Neural crest cell (in vitro differentiated cells): ENCODE data around the gene PRSS22. TPM values are rescaled to one million over a fixed set of nuclear protein-coding genes. Genes with fewer than 3 reads are reported as not detected.

Source experiments
- DNase-seq: peaks from one replicate; pipeline ENCODE4 v3.0.0; 2021; ENCODE audit warnings: low read depth, mixed read lengths, low spot score
- H3K27ac Mint-ChIP-seq: one replicate; pipeline ENCODE4 v1.8.0; 2021; ENCODE audit warnings: mild to moderate bottlenecking, mixed read lengths; ENCODE audit not compliant: unreplicated experiment
- H3K27me3 Mint-ChIP-seq: 2 replicates; pipeline ENCODE4 v1.8.0; 2021; ENCODE audit warnings: low read depth, mild to moderate bottlenecking, mixed read lengths
- H3K36me3 Mint-ChIP-seq: 2 replicates; pipeline ENCODE4 v1.8.0; 2021; ENCODE audit warnings: low read depth, mild to moderate bottlenecking, mixed read lengths
- H3K4me1 Mint-ChIP-seq: 2 replicates; pipeline ENCODE4 v1.8.0; 2021; ENCODE audit warnings: mixed read lengths
- H3K4me3 Mint-ChIP-seq: one replicate; pipeline ENCODE4 v1.8.0; 2021; ENCODE audit warnings: mild to moderate bottlenecking, mixed read lengths
- H3K9me3 Mint-ChIP-seq: 2 replicates; pipeline ENCODE4 v1.8.0; 2021; ENCODE audit warnings: mixed read lengths
- CTCF ChIP-seq: fragments of 200-600 bp; sonication (generic); conservative IDR thresholded peaks from 2 replicates; pipeline ENCODE4 v1.5.0; 2021; ENCODE audit warnings: antibody characterized with exemption, mild to moderate bottlenecking
- total RNA-seq: library from RNA; stranded (reverse); gene quantifications from 2 replicates; pipeline ENCODE4 v1.2.1, GENCODE V29; 2021

Gene PRSS22
- total RNA-seq, 1 donor from 2014 or later = not detected

DNA sequence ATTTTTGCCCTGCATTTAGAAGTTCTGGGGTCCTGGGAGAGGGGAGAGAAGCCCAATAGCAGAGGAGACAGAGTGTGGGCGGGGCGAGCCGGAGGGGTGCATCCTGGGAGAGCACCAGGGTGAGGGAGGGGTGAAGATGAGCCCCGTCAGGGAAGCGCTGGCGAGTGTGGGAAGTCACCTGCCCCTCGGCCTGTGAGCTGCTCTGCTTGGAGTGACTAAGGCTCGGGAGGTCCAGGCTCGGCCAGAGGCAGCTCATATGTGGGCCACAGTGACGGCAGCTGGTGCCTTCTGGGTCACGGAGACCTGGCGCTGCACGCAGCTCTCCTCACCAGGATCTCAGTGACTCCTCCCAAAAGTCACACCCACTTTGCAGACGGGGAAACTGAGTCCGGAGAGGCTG, 26.8 kb downstream of the PRSS22 start:
- peaks cover 25% of the 10 kb centered on the region for H3K27me3 Mint-ChIP-seq

GRCh38 chr16:2830355-2830695, 27.6 kb downstream of the PRSS22 start:
- H3K36me3 Mint-ChIP-seq = no peaks in the 10 kb centered on the region
- no peak overlapping the region for H3K27ac Mint-ChIP-seq
- peaks cover 19% of the 10 kb centered on the region for H3K27me3 Mint-ChIP-seq
- no peak overlapping the region for H3K4me3 Mint-ChIP-seq
- H3K4me1 Mint-ChIP-seq = no peaks in the 10 kb centered on the region
- no peak for TF ChIP-seq CTCF
- DNase-seq = no peak
- H3K9me3 Mint-ChIP-seq = no peaks in the 10 kb centered on the region

More for the DNA sequence above, 26.8 kb downstream of the PRSS22 start:
- Mint-ChIP-seq H3K36me3 (no peaks in the 10 kb centered on the region), H3K4me1 (no peaks in the 10 kb centered on the region), H3K27ac (no peak overlapping the region), H3K9me3 (no peaks in the 10 kb centered on the region), H3K4me3 (no peak overlapping the region)
- TF ChIP-seq CTCF = no peak
- no peak for DNase-seq

DNA sequence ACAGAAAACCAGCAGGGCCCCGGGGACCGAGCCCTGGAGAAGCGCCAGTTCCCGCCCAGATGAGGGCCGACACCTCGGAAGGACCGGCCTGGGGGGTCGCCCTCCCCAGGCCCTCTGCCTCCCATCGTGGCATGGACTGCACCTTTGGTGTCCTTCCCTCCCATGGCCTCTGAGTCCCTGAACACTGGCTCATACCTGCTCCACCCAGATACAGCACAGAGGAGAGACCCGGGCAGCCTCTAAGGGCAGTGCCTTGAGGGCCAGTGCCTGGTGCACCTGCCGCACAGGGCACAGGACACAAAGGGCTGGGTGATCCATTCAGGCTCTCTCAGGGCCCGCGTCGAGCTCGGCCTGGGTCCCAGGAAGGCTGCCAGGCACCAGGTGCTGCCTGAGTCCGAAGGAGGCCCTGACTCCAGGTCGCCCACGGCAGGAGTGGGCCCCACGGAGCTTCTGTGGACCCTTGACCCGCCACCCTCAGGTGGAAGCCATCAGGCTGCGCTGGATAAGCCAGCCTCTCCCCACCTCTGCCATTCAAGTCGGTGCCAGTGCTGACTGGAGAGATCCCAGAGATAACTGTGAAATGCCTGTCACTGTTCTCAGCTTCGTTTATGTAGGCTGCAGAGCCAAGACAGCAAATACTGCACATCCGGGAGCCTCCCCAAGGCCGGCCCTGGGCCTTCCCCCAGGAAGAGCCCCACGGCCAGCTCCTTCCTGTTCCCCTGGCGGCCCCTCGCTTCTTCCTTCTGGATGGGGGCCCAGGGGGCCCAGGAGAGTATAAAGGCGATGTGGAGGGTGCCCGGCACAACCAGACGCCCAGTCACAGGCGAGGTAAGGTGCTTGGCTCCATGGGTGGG, 28.2 kb downstream of the PRSS22 start, which contains the start of gene ZG16B:
ZG16B (plus strand) TSS at position 803 of the 854 bp plus-strand sequence. CDS start 139 bp downstream, outside the sequence.
- H3K4me1 Mint-ChIP-seq = no peaks in the 10 kb centered on the region

GRCh38 chr16:2828876-2829430, 29.0 kb downstream of the PRSS22 start:
- no peak overlapping the region for H3K4me3 Mint-ChIP-seq
- DNase-seq = no peak
- TF ChIP-seq CTCF = no peak
- no peaks in the 10 kb centered on the region for H3K9me3 Mint-ChIP-seq
- peaks cover 14% of the 10 kb centered on the region for H3K27me3 Mint-ChIP-seq
- H3K27ac Mint-ChIP-seq = no peak overlapping the region
- no peaks in the 10 kb centered on the region for H3K36me3 Mint-ChIP-seq
- H3K4me1 Mint-ChIP-seq = no peaks in the 10 kb centered on the region

More for the DNA sequence above, 28.2 kb downstream of the PRSS22 start, which contains the start of gene ZG16B:
- no peaks in the 10 kb centered on the region for H3K36me3 Mint-ChIP-seq
- H3K27me3 Mint-ChIP-seq = peaks cover 17% of the 10 kb centered on the region
- DNase-seq = no peak
- no peak for TF ChIP-seq CTCF
- H3K4me3 Mint-ChIP-seq = no peak within 1 kb of the TSS
- no peak within 1 kb of the TSS for H3K27ac Mint-ChIP-seq
- no peaks in the 10 kb centered on the region for H3K9me3 Mint-ChIP-seq

DNA sequence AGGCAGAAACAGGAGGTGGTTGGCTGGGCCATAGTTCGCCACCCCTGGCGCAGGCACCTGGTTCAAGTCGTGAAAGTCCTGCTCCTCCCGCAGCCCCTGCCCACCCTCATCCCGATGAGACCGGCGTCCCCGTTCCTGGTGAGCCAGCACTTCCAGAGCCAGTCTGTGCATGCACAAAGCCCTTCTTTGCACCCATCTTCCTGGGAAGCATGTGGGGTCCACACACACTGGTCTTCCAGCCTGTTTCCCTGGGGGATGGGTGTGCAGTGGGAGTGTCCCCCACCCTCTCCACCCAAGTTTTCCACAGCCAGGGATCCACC, 29.5 kb downstream of the PRSS22 start:
- TF ChIP-seq CTCF = no peak
- Mint-ChIP-seq H3K27ac (no peak overlapping the region), H3K36me3 (no peaks in the 10 kb centered on the region), H3K4me3 (no peak overlapping the region), H3K4me1 (no peaks in the 10 kb centered on the region), H3K9me3 (no peaks in the 10 kb centered on the region), H3K27me3 (peaks cover 13% of the 10 kb centered on the region)
- DNase-seq = no peak
